Measurements from ENCODE around the gene COG3.

DNA sequence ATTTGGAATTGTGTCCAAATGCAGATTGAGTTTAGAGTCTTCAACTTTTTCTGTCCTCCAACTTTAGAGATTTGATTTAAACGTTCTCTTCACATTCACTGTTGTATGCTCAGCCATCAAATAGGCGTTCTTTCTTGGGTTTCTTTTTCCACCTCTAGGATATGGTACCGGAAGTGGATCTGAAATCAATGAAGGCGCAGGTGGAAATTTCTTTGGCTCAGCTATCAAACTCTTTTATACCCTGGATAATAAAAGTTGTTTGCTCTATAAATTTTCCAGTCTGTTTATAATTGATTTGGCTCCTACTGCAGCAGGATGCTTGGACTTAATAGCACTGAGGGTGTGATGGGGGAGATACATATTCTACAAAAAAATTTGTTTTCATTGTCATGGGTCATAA lies 1.6 kb downstream of the COG3 start:
- TF ChIP-seq EZH2 (IDR thresholded peaks at IDR 0.05; ENCODE audit: low read depth, unreplicated experiment) (no peak), POLR2AphosphoS5 (IDR thresholded peaks at IDR 0.05; ENCODE audit: low read depth) (no peak), CTCF (conservative IDR thresholded peaks at IDR 0.05; ENCODE audit: low read depth in 2 of 2) (no peak)

Measured in GM23338 (cell line).